H9 (cell line): ENCODE data around the gene OR2C3. TPM values are rescaled to one million over a fixed set of nuclear protein-coding genes. Genes with fewer than 3 reads are reported as not detected.

ENCODE experiments used
- DNase-seq: peaks from one replicate; pipeline ENCODE4 v3.0.0-alpha.2; 2017
- H2AFZ ChIP-seq: one replicate; pipeline ENCODE4 v1.6.1; 2013; ENCODE audit warnings: mild to moderate bottlenecking, low read length, control low read depth, moderate library complexity
- H2AK5ac ChIP-seq: 2 replicates; pipeline ENCODE4 v1.6.1; 2013; ENCODE audit warnings: low read length, control low read depth, mixed read lengths; ENCODE audit not compliant: insufficient read length
- H2BK120ac ChIP-seq: one replicate; pipeline ENCODE4 v1.6.1; 2013; ENCODE audit warnings: low read depth, mild to moderate bottlenecking, low read length, control low read depth, inconsistent platforms; ENCODE audit not compliant: poor library complexity, severe bottlenecking
- H2BK12ac ChIP-seq: 2 replicates; pipeline ENCODE4 v1.6.1; 2013; ENCODE audit warnings: low read length, control low read depth, mixed read lengths, low read depth; ENCODE audit not compliant: insufficient read length
- H2BK15ac ChIP-seq: 2 replicates; pipeline ENCODE4 v1.6.1; 2013; ENCODE audit warnings: low read depth, low read length, control low read depth
- H2BK20ac ChIP-seq: one replicate; pipeline ENCODE4 v1.6.1; 2013; ENCODE audit warnings: low read depth, mild to moderate bottlenecking, low read length, control low read depth, inconsistent platforms; ENCODE audit not compliant: poor library complexity, severe bottlenecking
- H2BK5ac ChIP-seq: 2 replicates; pipeline ENCODE4 v1.6.1; 2013; ENCODE audit warnings: low read length, control low read depth, mixed read lengths; ENCODE audit not compliant: insufficient read length
- H3K14ac ChIP-seq: 2 replicates; pipeline ENCODE4 v1.6.1; 2013; ENCODE audit warnings: low read length, control low read depth; ENCODE audit not compliant: insufficient read depth
- H3K18ac ChIP-seq: 2 replicates; pipeline ENCODE4 v1.6.1; 2013; ENCODE audit warnings: low read depth, mild to moderate bottlenecking, mixed read lengths, low read length, control low read depth; ENCODE audit not compliant: insufficient read length
- H3K23ac ChIP-seq: 2 replicates; pipeline ENCODE4 v1.6.1; 2013; ENCODE audit warnings: low read length, control low read depth, mixed read lengths, low read depth; ENCODE audit not compliant: insufficient read length
- H3K23me2 ChIP-seq: 2 replicates; pipeline ENCODE4 v1.6.1; 2013; ENCODE audit warnings: low read depth, mild to moderate bottlenecking, mixed read lengths, low read length, control low read depth; ENCODE audit not compliant: insufficient read length, poor library complexity, severe bottlenecking
- H3K27ac ChIP-seq: 2 replicates; pipeline ENCODE4 v1.5.1; 2013; ENCODE audit warnings: low read length, control low read depth, mixed read lengths, low read depth; ENCODE audit not compliant: insufficient read length
- H3K27me3 ChIP-seq: 2 replicates; pipeline ENCODE4 v1.6.1; 2013; ENCODE audit warnings: low read length, control low read depth, inconsistent platforms; ENCODE audit not compliant: insufficient read depth
- H3K4ac ChIP-seq: 2 replicates; pipeline ENCODE4 v1.6.1; 2013; ENCODE audit warnings: low read depth, mild to moderate bottlenecking, control low read depth, inconsistent platforms, low read length, moderate library complexity
- H3K4me1 ChIP-seq: 2 replicates; pipeline ENCODE4 v1.6.1; 2013; ENCODE audit warnings: low read length, control low read depth, inconsistent platforms; ENCODE audit not compliant: insufficient read depth
- H3K4me2 ChIP-seq: 2 replicates; pipeline ENCODE4 v1.6.1; 2013; ENCODE audit warnings: low read length, control low read depth, mixed read lengths; ENCODE audit not compliant: insufficient read length, insufficient read depth
- H3K56ac ChIP-seq: 2 replicates; pipeline ENCODE4 v1.6.1; 2013; ENCODE audit warnings: low read depth, mild to moderate bottlenecking, mixed read lengths, low read length, control low read depth; ENCODE audit not compliant: insufficient read length
- H3K79me1 ChIP-seq: 2 replicates; pipeline ENCODE4 v1.6.1; 2013; ENCODE audit warnings: low read depth, mild to moderate bottlenecking, moderate library complexity, low read length, control low read depth, inconsistent platforms; ENCODE audit not compliant: insufficient read depth, poor library complexity, severe bottlenecking
- H3K79me2 ChIP-seq: 2 replicates; pipeline ENCODE4 v1.6.1; 2013; ENCODE audit warnings: low read length, control low read depth, inconsistent platforms; ENCODE audit not compliant: insufficient read depth
- H3K9ac ChIP-seq: 2 replicates; pipeline ENCODE4 v1.6.1; 2013; ENCODE audit warnings: low read length, control low read depth, mixed read lengths; ENCODE audit not compliant: insufficient read length; ENCODE audit errors: extremely low read depth
- H3K9me3 ChIP-seq: one replicate; pipeline ENCODE4 v1.6.1; 2013; ENCODE audit warnings: low read depth, low read length, inconsistent platforms; ENCODE audit not compliant: control insufficient read depth
- H3T11ph ChIP-seq: one replicate; pipeline ENCODE4 v1.6.1; 2013; ENCODE audit warnings: mild to moderate bottlenecking, low read length, control low read depth, inconsistent platforms
- H4K20me1 ChIP-seq: one replicate; pipeline ENCODE4 v1.6.1; 2013; ENCODE audit not compliant: control insufficient read depth, insufficient read length, insufficient read depth
- H4K5ac ChIP-seq: 2 replicates; pipeline ENCODE4 v1.6.1; 2013; ENCODE audit warnings: low read depth, mild to moderate bottlenecking, mixed read lengths, low read length, control low read depth; ENCODE audit not compliant: insufficient read length
- H4K8ac ChIP-seq: replicated peaks from 2 replicates; pipeline ENCODE4 v1.6.1; 2013; ENCODE audit warnings: low read length, control low read depth, mixed read lengths, low read depth; ENCODE audit not compliant: insufficient read length
- H4K91ac ChIP-seq: 2 replicates; pipeline ENCODE4 v1.6.1; 2013; ENCODE audit warnings: low read depth, mild to moderate bottlenecking, moderate library complexity, mixed read lengths, low read length, control low read depth; ENCODE audit not compliant: insufficient read length
- H3K27ac Mint-ChIP-seq, 3 experiments: 2 replicates in 2 of 3; 3 replicates in 1 of 3; pipeline ENCODE4 v1.8.0; 2020 to 2021; ENCODE audit warnings: mixed read lengths in 3 of 3, mild to moderate bottlenecking in 1 of 3, moderate library complexity in 1 of 3
- H3K27me3 Mint-ChIP-seq: 2 replicates; pipeline ENCODE4 v1.8.0; 2021; ENCODE audit warnings: low read depth, mild to moderate bottlenecking, moderate library complexity, mixed read lengths
- H3K36me3 Mint-ChIP-seq, 3 experiments: 2 replicates in 2 of 3; 3 replicates in 1 of 3; pipeline ENCODE4 v1.8.0; 2020 to 2021; ENCODE audit warnings: low read depth in 3 of 3, mixed read lengths in 3 of 3; ENCODE audit not compliant: insufficient read depth in 1 of 3
- H3K4me1 Mint-ChIP-seq, 2 experiments: 2 replicates each; pipeline ENCODE4 v1.8.0; 2020; ENCODE audit warnings: mixed read lengths in 2 of 2
- H3K4me3 Mint-ChIP-seq, 2 experiments: 2 replicates in 1 of 2; 3 replicates in 1 of 2; pipeline ENCODE4 v1.8.0; 2020 to 2021; ENCODE audit warnings: mild to moderate bottlenecking in 2 of 2, mixed read lengths in 2 of 2, moderate library complexity in 1 of 2
- H3K9me3 Mint-ChIP-seq, 2 experiments: 2 replicates in 1 of 2; 3 replicates in 1 of 2; pipeline ENCODE4 v1.8.0; 2020; ENCODE audit warnings: mild to moderate bottlenecking in 2 of 2, mixed read lengths in 2 of 2, moderate library complexity in 1 of 2
- CTCF ChIP-seq: fragments of 200-600 bp; sonication (generic); conservative IDR thresholded peaks from 3 replicates; pipeline ENCODE4 v1.8.0; 2021; ENCODE audit warnings: antibody characterized with exemption, mild to moderate bottlenecking
- WGBS: extraction: QIAGEN DNeasy Blood & Tissue Kit; methylation state at CpG from one replicate; pipeline ENCODE4 v1.1.7; 2013; ENCODE audit warnings: missing lambda C conversion rate, low lambda C conversion rate, mixed read lengths; ENCODE audit not compliant: insufficient read length; ENCODE audit errors: extremely low coverage; 5-methylcytosine and 5-hydroxymethylcytosine counted together
- total RNA-seq: library from RNA; stranded (reverse); gene quantifications from 2 replicates; pipeline ENCODE4 v1.2.1, GENCODE V29; 2021

OR2C3 gene
- total RNA-seq, 1 experiment from 2014 or later: not detected

- no peak overlapping the region for H2BK5ac ChIP-seq
- H4K8ac ChIP-seq: no peak overlapping the region
- Mint-ChIP-seq H3K4me3 (no peak overlapping the region), H3K4me1 (peaks cover 3 to 5% of the 10 kb centered on the region in 2 experiments), H3K27ac (no peak overlapping the region; a peak in 1 of 7 replicates), H3K9me3 (no peaks in the 10 kb centered on the region), H3K36me3 (no peaks in the 10 kb centered on the region), H3K27me3 (no peaks in the 10 kb centered on the region)
- no CpG with 5 or more reads among the region's 7 CpGs for WGBS
- no peaks in the 10 kb centered on the region for H3K9me3 ChIP-seq
- no peak overlapping the region for H3K9ac ChIP-seq
- no peak overlapping the region for H3K56ac ChIP-seq
- H3K27ac ChIP-seq: no peak overlapping the region
- H2AFZ ChIP-seq: no peak overlapping the region
- H2BK120ac ChIP-seq: no peak overlapping the region
- H3K14ac ChIP-seq: no peak overlapping the region
- H3K23me2 ChIP-seq: no peaks in the 10 kb centered on the region
- no peaks in the 10 kb centered on the region for H3K4me1 ChIP-seq
- H3K18ac ChIP-seq: no peak overlapping the region
- no peak overlapping the region for H3T11ph ChIP-seq
- DNase-seq: no peak
- H3K79me1 ChIP-seq: no peaks in the 10 kb centered on the region
- no peak overlapping the region for H3K4me2 ChIP-seq
- H3K27me3 ChIP-seq: no peaks in the 10 kb centered on the region
- no peak overlapping the region for H2BK15ac ChIP-seq
- no peaks in the 10 kb centered on the region for H3K79me2 ChIP-seq
- no peak for TF ChIP-seq CTCF
- H3K23ac ChIP-seq: no peak overlapping the region
- no peak overlapping the region for H4K5ac ChIP-seq
- no peak overlapping the region for H3K4ac ChIP-seq
- H4K91ac ChIP-seq: no peak overlapping the region
- no peaks in the 10 kb centered on the region for H4K20me1 ChIP-seq
- no peak overlapping the region for H2BK20ac ChIP-seq
- no peak overlapping the region for H2BK12ac ChIP-seq
- H2AK5ac ChIP-seq: no peak overlapping the region
Measured at GRCh38 chr1:247540581-247540980, 4.3 kb upstream of the OR2C3 start.
